Measurements from ENCODE around the gene ZNF213.

ZNF213 gene

DNA sequence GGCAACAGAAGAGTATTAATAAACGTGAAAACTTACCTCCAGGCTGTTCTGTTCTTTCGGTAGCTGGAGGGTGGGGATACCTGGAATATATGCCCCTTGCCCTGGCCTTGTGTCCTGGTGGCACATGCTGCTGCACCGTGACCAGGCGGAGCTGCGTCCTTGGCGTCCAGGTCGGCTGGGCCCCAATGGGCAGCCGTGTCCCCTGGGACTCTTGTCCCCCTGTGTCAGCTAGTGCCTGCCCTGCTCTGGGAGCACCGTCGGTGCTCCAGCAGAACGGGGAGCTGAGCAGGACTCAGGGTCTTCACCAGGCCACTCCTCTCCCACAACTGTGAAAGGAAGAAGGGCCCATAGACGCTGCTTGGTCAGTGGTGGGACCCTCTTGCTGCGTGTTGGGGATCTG is 7.9 kb downstream of the ZNF213 start:
- no peak for DNase-seq (ENCODE audit: extremely low read depth, low read depth)
- TF ChIP-seq, protein P1, sequence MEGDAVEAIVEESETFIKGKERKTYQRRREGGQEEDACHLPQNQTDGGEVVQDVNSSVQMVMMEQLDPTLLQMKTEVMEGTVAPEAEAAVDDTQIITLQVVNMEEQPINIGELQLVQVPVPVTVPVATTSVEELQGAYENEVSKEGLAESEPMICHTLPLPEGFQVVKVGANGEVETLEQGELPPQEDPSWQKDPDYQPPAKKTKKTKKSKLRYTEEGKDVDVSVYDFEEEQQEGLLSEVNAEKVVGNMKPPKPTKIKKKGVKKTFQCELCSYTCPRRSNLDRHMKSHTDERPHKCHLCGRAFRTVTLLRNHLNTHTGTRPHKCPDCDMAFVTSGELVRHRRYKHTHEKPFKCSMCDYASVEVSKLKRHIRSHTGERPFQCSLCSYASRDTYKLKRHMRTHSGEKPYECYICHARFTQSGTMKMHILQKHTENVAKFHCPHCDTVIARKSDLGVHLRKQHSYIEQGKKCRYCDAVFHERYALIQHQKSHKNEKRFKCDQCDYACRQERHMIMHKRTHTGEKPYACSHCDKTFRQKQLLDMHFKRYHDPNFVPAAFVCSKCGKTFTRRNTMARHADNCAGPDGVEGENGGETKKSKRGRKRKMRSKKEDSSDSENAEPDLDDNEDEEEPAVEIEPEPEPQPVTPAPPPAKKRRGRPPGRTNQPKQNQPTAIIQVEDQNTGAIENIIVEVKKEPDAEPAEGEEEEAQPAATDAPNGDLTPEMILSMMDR (IDR thresholded peaks at IDR 0.05; ENCODE audit: low read depth, low read length) = no peak

DNA sequence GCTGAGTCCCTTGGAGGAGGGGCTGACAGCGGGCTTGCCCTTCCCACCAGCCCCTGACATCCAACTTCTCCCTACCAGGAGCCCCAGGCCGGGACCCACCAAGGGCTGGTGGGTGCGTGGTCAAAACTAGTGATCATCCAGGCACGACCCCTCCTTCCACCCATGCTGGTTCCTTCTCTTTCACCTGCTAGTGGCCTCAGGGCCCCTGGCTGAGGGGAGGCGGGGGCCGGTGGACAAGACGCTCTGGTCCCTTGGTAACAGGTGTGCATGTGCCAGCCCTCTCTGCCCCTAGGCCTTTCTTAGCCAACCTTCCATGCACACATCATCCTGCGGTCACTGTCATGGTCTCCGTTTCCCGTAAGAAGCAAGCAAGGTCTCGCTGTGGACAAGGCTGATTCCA is 8.4 kb downstream of the ZNF213 start:
- TF ChIP-seq, protein P1 (IDR thresholded peaks at IDR 0.05; ENCODE audit: low read depth, low read length) = no peak
- no peak for DNase-seq (ENCODE audit: extremely low read depth, low read depth)

DNA sequence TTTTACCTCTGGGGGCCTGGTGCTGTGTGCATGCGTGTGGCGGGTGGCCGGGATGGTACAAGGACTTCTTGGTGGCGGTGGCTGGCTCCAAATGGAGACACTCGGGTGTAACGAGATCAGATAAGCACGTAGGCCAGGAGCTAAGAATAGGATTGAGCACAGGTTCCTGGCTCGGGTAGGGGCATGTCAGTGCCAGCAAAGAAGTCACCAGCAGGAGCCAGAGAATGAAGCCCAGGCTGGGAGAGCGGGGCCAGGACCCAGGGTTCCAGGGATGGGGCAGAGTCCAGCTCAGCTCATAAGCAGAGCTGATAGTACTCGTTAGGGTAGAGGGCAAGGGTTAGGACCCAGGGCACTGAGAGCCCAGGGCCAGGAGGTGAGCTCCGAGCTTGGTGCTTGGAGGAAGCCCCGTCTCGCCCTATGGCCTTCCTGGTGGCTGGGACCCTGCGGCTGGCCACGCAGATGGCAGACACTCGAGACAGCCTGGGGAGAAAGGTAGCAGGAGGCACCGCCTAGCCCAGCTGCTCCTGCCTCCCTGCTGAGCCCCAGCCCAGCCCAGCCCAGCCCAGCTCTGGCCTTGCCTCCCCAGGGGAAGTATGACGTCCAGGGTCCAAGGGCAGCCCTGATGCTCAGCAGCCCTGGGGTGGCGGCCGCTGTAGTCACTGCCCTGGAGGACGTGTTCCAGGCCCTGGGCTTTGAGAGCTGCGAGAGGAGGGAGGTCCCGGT is 8.9 kb downstream of the ZNF213 start:
- no peak for DNase-seq (ENCODE audit: extremely low read depth, low read depth)
- TF ChIP-seq, protein P1 (IDR thresholded peaks at IDR 0.05; ENCODE audit: low read depth, low read length) = no peak

DNA sequence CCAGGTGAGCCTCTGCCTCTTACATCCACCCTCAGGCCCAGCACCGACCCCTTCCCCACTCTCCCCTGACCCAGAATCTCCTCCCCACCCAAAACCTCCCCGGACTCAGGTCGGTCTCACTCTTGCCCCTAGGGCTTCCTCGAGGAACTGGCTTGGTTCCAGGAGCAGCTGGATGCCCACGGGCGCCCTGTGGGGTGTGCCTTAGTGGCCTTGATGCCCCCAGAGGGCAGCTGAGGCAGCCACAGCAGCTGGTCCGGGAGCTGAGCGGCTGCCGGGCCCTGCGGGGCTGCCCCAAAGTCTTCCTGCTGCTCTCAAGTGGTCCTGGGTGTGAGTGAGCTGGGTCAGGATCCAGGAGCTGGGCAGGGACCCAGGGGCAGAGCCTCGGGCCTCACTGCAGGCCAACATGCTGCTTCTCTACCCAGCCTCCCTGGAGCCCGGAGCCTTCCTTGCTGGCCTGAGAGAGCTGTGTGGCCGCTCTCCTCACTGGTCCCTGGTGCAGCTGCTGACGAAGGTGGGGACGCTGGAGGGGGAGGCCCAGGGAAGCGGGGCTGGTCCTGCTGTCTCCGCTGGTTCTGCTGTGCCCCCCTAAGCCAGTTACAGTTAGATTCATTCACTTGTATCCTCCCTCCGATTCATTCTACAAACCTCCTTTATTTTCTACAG is 9.6 kb downstream of the ZNF213 start:
- TF ChIP-seq, protein P1 (IDR thresholded peaks at IDR 0.05; ENCODE audit: low read depth, low read length) = no peak
- no peak for DNase-seq (ENCODE audit: extremely low read depth, low read depth)

DNA sequence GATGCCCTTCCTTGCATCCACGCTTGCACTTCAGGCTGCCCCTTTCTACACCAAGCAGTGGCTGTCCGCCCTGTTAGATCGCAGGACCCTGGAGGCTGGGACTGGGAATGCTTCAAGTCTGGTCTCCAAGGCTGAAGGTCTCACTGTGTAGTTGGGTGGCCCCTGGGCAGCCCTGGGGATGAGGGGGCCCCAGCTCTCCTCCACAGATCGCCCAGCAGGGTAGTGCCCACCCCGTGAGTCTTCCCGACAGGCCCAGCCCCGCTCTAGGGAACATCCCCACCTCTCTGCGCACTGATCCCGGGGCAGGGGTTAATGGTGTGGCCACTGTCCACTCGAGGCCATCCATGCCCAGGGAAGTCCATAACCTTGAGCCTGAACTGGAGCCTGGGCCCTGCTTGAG is 10.3 kb downstream of the ZNF213 start:
- TF ChIP-seq, protein P1 (IDR thresholded peaks at IDR 0.05; ENCODE audit: low read depth, low read length) = no peak
- DNase-seq (ENCODE audit: extremely low read depth, low read depth) = no peak

DNA sequence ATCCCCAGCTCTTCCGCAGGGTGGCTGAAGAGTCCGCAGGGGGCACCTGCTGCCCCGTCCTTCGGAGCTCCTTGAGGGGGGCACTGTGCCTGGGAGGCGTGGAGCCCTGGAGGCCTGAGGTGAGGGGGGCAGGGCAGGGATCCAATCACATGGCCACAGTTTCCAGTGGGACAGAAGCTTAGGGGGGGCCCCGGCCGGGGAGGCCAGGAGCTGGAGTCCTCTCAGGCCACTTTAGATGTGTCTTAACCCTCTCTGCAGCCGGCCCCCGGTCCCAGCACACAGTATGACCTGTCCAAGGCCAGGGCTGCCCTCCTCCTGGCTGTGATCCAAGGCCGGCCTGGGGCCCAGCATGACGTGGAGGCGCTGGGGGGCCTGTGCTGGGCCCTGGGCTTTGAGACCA is 10.8 kb downstream of the ZNF213 start:
- TF ChIP-seq, protein P1 (IDR thresholded peaks at IDR 0.05; ENCODE audit: low read depth, low read length) = no peak
- DNase-seq (ENCODE audit: extremely low read depth, low read depth) = no peak

DNA sequence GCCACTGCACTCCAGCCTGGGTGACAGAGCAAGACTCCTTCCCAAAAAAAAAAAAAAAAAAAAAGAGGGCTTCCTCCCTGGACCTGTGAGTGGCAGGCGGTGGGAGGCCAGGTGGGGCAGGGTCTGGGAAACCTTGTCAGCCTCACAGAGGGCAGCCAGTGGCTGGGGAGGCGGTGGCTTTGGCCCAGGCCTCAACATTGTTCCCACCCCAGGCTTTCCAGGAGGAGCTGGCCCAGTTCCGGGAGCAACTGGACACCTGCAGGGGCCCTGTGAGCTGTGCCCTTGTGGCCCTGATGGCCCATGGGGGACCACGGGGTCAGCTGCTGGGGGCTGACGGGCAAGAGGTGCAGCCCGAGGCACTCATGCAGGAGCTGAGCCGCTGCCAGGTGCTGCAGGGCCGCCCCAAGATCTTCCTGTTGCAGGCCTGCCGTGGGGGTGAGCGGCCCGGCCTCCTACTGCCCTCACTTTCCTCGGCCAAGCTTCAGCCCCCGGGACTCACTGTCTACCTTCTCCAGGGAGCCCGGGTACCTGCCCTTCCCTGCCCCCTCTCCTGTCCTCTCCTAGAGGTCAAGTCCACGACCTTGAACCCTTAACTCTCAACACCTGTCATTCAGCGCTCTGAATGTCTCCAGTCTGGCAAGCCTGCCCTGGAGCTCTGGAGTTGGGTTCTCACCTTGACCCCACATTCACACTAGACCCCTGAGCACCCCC is 12.4 kb downstream of the ZNF213 start:
- TF ChIP-seq, protein P1 (IDR thresholded peaks at IDR 0.05; ENCODE audit: low read depth, low read length) = no peak
- no peak for DNase-seq (ENCODE audit: extremely low read depth, low read depth)
